Measurements from ENCODE around the gene ATP5F1C.
"Not testable (repeated sequence)": the region's sequence is repeated elsewhere in the genome, so short reads cannot be mapped to it uniquely, and the experiment has no call there.

The ATP5F1C gene

GRCh38 chr10:7794251-7795026 lies 6.5 kb downstream of the ATP5F1C start:
- ATAC-seq (no peak), DNase-seq (no peak)

- no peak for ATAC-seq
- DNase-seq: no peak
Observed at GRCh38 chr10:7795605-7796004, 7.6 kb downstream of the ATP5F1C start.

GRCh38 chr10:7797582-7797981 lies 9.6 kb downstream of the ATP5F1C start:
- no peak for DNase-seq
- ATAC-seq: no peak

DNA sequence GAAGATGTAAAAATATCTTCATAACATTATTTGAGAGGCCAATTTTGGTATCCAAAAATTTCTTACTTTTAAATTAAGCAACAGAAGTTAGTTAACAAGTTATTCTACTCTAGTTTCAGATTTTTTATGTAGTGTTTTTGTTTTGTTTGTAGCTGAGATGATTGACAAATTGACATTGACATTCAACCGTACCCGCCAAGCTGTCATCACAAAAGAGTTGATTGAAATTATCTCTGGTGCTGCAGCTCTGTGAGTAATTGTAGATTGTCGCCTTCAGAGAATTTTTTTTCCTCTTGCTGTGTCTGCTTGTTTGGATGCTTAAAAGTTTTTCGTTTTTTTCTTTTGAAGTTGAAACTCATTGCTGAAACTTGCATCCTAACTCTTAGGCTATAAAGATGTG lies 14.6 kb downstream of the ATP5F1C start:
- ATAC-seq: no peak
- DNase-seq: no peak

- DNase-seq: no peak
Observed at GRCh38 chr10:7804216-7804615, 16.2 kb downstream of the ATP5F1C start.

GRCh38 chr10:7804741-7805140 lies 16.8 kb downstream of the ATP5F1C start:
- no peak for ATAC-seq

More at GRCh38 chr10:7804216-7804615, 16.2 kb downstream of the ATP5F1C start:
- no peak for ATAC-seq

GRCh38 chr10:7808686-7809267 lies 20.8 kb downstream of the ATP5F1C start:
- ATAC-seq (no peak), DNase-seq (no peak)

More at GRCh38 chr10:7804741-7805140, 16.8 kb downstream of the ATP5F1C start:
- no peak for DNase-seq

DNA sequence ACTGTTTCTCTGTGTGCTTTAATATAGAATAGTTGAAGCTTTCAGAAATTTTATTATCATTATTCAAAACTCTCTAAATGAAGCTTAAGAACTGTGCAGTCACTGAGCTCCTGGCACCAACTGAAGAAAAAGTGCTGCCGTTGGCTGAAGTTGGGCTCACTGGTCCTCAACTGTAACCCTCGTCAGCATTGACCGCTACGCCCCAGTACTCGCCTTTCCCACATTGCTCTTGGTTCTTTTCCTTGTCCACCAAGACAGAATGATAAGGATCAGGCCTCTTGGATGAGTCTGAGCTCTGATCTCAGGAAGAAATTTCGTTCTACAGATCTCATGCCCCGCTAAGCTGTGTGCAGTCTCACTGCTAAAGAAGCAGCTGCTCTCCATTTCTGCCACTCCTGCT lies 22.5 kb downstream of the ATP5F1C start:
- ATAC-seq (no peak), DNase-seq (no peak)

DNA sequence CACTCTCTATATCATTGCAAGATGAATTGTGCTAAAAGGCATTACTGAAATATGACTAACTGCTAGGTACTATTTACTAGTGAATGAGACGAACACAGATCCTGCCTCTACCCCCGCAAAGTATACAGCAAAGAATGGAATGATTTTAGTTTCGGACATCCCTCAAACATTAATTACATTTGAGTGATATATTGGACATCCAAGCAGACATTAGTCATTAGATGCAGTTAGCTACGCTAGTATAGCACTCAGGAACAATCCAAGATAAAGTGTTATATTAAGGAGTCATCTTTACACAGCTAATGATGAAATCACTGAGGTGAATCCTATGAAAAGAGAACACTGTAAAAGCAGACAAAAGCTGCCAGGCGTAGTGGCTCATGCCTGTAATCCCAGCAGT lies 23.0 kb downstream of the ATP5F1C start:
- DNase-seq: no peak
- ATAC-seq: no peak

DNA sequence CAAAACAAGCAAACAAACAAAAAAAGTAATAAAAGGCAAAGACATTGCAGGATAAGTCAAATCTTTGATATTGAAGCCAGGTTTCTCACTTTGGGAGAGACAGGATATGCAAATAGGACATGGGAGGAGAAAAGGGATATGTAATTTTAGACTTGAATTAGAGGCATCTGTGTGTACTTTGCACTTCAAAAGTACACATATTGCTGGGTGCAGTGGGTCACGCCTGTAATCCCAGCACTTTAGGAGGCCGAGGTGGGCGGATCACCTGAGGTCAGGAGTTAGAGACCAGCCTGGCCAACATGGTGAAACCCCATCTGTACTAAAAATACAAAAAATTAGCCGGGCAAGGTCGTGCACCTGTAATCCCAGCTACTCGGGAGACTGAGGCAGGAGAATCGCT lies 23.8 kb downstream of the ATP5F1C start:
- not testable (repeated sequence) for DNase-seq, ATAC-seq

DNA sequence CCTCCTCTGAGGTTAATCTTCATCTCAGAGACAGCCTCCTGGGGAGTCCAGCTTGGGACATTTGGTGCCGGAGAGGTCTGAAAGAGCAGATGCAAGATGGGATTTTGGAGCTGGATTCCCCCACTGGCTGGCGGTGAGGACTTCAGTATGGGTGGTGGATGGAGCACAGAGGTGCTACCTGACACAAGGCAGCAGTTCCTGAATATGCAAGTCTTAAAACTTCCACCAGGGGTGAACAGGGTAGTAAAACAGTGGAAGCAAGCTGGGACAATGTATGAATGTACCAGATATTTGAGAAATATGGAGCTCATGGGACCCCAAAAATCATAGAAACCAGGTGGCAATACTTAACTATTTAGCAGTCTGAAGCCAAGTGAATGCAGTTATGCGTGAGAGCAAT lies 25.5 kb downstream of the ATP5F1C start:
- ATAC-seq (no peak), DNase-seq (no peak)

- no peak for DNase-seq
- ATAC-seq: no peak
Observed at GRCh38 chr10:7817576-7817975, 29.6 kb downstream of the ATP5F1C start.

- no peak for DNase-seq
- ATAC-seq: no peak
Observed at GRCh38 chr10:7817984-7818294, 30.0 kb downstream of the ATP5F1C start.

DNA sequence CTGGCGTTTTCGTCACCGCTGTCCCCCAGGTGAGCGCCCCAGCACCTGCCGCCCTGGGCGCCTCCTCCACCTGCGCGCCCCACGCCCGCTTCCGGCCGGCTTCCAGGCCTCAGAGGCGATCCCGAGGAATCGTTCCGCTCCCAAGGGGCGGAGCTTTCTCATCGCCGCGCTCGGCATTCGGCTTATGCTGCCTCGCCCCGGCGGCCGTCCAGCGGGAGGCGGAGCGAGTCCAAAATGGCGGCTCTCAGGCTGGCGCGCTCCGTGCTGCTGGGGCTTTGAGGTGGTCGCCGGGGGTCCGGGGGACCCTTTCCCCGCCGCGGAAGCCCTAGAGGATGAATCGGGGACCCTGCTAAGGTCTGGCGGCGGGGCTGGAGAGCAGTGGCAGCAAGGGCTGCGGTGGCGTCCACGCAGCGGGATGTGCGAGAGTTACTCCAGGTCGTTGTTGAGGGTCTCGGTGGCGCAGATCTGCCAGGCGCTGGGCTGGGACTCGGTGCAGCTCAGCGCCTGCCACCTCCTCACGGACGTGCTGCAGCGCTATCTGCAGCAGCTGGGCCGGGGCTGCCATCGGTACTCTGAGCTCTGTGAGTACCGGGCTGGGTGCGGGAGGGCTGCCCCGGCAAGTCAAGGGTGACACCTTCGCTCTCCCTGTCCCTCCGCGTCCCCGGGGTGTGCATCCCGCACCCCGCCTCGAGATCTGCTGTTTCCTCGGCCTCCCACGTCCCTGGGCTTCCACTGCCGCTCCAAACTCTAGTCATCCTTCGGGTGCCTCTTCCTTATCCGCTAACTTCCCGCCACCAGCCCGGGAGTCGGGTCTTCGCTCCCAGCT lies 30.5 kb downstream of the ATP5F1C start, which contains the start of gene TAF3:
TSS of gene TAF3 (plus strand) at position 211 of the 826 bp plus-strand sequence. CDS start at position 416, 205 bp downstream.
- peak; percentile 94 for DNase-seq
- ATAC-seq: peak; percentile 90

DNA sequence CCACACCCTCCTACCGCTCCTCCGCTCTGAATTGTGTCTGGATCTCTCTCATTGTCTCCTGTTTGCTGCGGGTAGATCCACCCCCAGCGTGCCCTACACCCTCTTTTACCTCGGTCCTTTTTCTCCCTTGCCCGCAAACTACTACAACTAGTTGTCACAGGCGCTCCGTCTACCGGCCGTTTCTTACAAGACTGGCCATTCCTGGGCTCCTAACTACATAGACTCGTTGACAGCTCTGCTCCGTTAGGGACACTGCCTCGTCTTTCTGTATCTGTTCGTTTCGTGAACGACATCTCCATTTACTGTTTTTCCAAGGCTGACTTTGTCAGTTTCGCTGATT lies 31.1 kb downstream of the ATP5F1C start:
- ATAC-seq: peak; percentile 53
- peak; percentile 39 for DNase-seq

DNA sequence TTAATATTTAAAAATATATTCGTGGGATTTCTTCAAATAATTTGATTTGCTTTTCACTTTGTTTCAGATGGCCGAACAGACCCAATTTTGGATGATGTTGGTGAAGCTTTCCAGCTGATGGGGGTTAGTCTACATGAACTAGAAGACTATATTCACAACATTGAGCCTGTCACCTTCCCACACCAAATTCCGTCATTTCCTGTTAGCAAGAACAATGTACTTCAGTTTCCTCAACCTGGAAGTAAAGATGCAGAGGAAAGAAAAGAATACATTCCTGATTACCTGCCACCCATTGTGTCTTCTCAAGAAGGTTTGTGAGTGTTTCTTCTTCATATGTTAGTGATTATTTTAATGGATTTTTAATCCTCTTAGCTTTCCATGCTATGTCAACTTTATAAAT lies 36.3 kb downstream of the ATP5F1C start:
- ATAC-seq: no peak
- no peak for DNase-seq

- DNase-seq (no peak), ATAC-seq (peak; percentile 49)
Observed at GRCh38 chr10:7826971-7827370, 39.0 kb downstream of the ATP5F1C start.

DNA sequence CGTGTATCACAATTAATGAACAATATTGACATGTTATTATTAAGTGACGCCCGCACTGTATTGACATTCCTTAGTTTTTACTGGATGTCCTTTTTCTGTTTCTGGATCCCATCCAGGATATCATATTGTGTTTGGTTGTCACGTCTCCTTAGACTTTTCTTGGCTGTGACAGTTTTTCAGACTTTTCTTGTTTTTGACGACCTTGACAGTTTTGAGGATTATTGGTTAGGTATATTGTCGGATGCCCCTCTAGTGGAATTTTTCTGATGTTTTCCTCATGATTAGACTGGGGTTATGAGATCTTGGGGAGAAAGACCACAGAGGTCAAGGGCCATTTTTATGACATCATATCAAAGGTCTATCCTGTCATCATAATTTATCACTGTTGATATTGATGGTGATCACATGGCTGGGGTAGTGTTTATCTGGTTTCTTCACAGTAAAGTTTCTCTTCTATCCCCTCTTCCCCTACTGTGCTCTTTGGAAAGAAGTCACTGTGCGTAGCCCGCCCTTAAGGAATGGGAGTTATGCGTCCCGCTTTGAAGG lies 41.4 kb downstream of the ATP5F1C start:
- ATAC-seq (no peak), DNase-seq (no peak)

- DNase-seq (no peak), ATAC-seq (no peak)
Observed at GRCh38 chr10:7832060-7832459, 44.1 kb downstream of the ATP5F1C start.

DNA sequence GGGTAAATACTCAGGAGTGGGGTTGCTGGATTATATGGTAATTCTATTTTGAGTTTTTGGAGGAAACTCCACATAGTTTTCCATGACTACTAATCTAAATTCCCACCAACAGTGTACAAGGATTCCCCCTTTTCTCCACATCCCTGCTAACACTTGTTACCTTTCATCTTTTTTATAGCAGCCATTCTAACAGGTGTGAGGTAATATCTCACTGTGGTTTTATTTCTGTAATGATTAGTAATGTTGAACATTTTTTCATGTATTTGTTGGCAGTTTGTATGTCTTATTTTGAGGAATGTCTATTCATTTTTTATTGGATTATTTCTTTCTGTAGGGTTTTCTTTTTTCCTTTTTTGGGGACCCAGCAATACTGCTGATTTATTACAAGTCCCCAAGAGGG lies 45.2 kb downstream of the ATP5F1C start:
- no peak for ATAC-seq
- no peak for DNase-seq

GRCh38 chr10:7834262-7834661 lies 46.3 kb downstream of the ATP5F1C start:
- ATAC-seq (no peak), DNase-seq (no peak)

GRCh38 chr10:7836571-7836970 lies 48.6 kb downstream of the ATP5F1C start:
- ATAC-seq (no peak), DNase-seq (no peak)

DNA sequence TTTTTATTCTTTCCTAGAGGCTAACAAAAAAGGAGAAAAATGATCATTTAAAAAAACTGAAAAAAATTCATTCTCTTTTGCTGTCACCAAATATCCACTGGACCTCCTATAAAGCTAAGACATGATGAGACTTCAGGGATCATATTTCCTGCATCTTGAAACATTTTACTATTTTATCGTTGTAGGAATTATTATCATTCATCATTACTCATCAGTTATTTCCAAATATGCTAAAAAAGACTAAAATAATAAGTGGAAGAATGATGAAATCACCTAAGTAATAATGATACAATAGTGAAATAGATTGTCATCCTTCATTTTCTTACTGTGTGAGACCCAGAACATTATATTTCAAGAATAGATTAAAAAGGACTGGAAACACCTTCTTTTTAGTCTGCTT lies 58.6 kb downstream of the ATP5F1C start:
- DNase-seq (no peak), ATAC-seq (no peak)

Measured in stimulated activated naive CD8-positive, alpha-beta T cell treated with anti-CD3 and anti-CD28 coated beads, Interleukin-15, Interleukin-2, amounts not matched to agents 100 U/mL and 50 U/mL, for 24 hours (primary cell).